ENCODE data around the gene PDP2.

Gene PDP2

DNA sequence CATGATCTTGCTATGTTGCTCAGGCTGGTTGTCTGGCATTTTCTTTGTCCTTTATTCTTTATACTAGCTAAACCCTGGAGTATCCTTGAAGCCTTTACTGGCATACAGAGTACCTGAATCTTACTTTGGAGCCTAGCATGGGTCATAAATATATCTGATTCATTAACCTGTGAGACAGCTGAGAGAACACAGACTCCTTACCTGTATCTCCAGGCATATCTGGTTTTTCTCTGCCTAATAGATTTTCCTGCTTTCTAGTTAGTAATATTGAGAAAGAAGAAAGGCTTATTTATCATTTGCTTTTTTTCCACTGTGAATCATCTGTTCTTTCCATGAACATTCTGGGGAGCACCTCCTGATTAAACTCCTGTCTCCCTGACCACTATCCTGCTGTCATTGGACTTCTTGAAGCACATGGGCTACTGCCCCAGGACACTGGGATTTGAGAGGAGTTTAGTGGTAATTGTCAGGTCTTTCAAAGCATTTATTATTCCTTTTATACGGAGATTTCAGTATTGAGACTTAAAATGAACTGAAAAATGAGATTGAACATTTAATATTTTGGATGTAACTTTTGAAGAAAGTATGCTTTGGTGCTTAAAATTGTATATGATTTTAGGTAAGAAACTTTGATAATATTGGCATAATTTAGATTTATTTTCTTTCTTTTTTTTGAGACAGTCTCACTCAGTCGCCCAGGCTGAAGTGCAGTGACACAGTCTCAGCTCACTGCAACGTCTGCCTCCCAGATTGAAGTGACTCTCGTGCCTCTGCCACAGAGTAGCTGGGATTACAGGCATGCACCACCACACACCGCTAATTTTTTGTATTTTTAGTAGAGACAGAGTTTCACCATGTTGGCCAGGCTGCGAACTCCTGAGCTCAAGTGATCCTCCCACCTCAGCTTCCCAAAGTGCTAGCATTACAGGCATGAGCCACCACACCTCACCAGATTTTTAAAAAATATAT, 8.6 kb downstream of the PDP2 start:
- Histone ChIP-seq H3K36me3 (ENCODE audit: insufficient read depth, low read length) (peaks cover 33% of the 10 kb centered on the region), H3K27ac (ENCODE audit: low read depth, low read length, poor library complexity, severe bottlenecking) (no peak overlapping the region), H3K27me3 (ENCODE audit: insufficient read depth, low read length) (no peaks in the 10 kb centered on the region), H3K9me3 (ENCODE audit: low read length) (no peaks in the 10 kb centered on the region), H3K9me2 (ENCODE audit: low read depth, low read length) (no peaks in the 10 kb centered on the region), H2AFZ (ENCODE audit: low read length) (no peak overlapping the region), H3K4me3 (ENCODE audit: low read depth, low read length, poor library complexity, severe bottlenecking) (no peak overlapping the region), H3F3A (ENCODE audit: insufficient read depth, low read length) (no peaks in the 10 kb centered on the region), H3K79me2 (ENCODE audit: insufficient read depth, low read length) (no peaks in the 10 kb centered on the region), H3K4me2 (ENCODE audit: low read length) (no peak overlapping the region), H4K20me1 (ENCODE audit: insufficient read depth, low read length) (no peaks in the 10 kb centered on the region), H3K9ac (ENCODE audit: low read length) (no peak overlapping the region), H3K4me1 (ENCODE audit: insufficient read depth, low read length, severe bottlenecking) (no peaks in the 10 kb centered on the region)
- TF ChIP-seq EZH2 (IDR thresholded peaks at IDR 0.05; ENCODE audit: borderline replicate concordance, low read length) = no peak
- TF ChIP-seq, protein P1, sequence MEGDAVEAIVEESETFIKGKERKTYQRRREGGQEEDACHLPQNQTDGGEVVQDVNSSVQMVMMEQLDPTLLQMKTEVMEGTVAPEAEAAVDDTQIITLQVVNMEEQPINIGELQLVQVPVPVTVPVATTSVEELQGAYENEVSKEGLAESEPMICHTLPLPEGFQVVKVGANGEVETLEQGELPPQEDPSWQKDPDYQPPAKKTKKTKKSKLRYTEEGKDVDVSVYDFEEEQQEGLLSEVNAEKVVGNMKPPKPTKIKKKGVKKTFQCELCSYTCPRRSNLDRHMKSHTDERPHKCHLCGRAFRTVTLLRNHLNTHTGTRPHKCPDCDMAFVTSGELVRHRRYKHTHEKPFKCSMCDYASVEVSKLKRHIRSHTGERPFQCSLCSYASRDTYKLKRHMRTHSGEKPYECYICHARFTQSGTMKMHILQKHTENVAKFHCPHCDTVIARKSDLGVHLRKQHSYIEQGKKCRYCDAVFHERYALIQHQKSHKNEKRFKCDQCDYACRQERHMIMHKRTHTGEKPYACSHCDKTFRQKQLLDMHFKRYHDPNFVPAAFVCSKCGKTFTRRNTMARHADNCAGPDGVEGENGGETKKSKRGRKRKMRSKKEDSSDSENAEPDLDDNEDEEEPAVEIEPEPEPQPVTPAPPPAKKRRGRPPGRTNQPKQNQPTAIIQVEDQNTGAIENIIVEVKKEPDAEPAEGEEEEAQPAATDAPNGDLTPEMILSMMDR (IDR thresholded peaks at IDR 0.05; ENCODE audit: low read length) = no peak

DNA sequence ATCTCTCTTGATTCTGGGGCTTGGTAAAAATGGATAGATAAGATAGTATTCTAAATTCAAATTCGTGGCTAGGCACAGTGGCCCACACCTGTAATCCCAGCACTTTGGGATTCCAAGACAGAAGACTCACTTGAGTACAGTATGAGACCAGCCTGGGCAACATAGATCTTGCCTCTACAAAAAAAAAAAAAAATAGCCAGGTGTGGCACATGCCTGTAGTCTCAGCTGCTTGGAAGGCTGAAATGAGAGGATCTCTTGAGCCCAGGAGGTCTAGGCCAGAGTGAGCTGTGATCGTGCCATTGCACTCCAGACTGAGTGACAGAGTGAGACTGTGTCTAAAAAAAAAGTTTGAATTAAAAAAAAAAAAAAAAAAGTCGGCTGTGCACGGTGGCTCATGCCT, 9.3 kb downstream of the PDP2 start:
- Histone ChIP-seq H3K9me2 (ENCODE audit: low read depth, low read length) (no peaks in the 10 kb centered on the region), H3K27ac (ENCODE audit: low read depth, low read length, poor library complexity, severe bottlenecking) (no peak overlapping the region), H3K4me3 (ENCODE audit: low read depth, low read length, poor library complexity, severe bottlenecking) (no peak overlapping the region), H3K4me1 (ENCODE audit: insufficient read depth, low read length, severe bottlenecking) (no peaks in the 10 kb centered on the region), H3K4me2 (ENCODE audit: low read length) (no peak overlapping the region), H3F3A (ENCODE audit: insufficient read depth, low read length) (no peaks in the 10 kb centered on the region), H3K9me3 (ENCODE audit: low read length) (no peaks in the 10 kb centered on the region), H3K36me3 (ENCODE audit: insufficient read depth, low read length) (peaks cover 27% of the 10 kb centered on the region), H3K79me2 (ENCODE audit: insufficient read depth, low read length) (no peaks in the 10 kb centered on the region), H3K27me3 (ENCODE audit: insufficient read depth, low read length) (no peaks in the 10 kb centered on the region), H2AFZ (ENCODE audit: low read length) (no peak overlapping the region), H3K9ac (ENCODE audit: low read length) (no peak overlapping the region), H4K20me1 (ENCODE audit: insufficient read depth, low read length) (no peaks in the 10 kb centered on the region)
- no peak for TF ChIP-seq EZH2 (IDR thresholded peaks at IDR 0.05; ENCODE audit: borderline replicate concordance, low read length)
- TF ChIP-seq, protein P1 (IDR thresholded peaks at IDR 0.05; ENCODE audit: low read length) = no peak

DNA sequence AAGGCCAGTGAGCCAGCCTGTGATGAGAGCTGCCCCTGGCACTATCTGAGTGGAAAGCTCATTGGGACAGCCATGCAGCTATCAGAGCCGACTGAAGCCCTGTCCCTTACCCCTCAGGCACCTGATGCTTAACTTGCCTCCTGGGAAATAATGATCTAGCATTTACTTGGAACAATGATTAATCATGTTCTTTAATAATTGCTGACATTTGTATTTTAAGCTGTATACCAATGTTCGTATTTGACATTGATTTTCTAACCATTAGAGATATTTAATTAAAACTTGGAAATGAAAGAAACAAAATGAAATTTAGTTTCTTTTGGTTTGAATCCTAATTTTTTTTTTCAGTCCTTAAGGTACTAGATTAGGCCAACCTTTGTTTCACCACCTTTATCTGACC, 10.5 kb downstream of the PDP2 start:
- H3K4me1 ChIP-seq (ENCODE audit: insufficient read depth, low read length, severe bottlenecking) = no peaks in the 10 kb centered on the region
- peaks cover 16% of the 10 kb centered on the region for H3K36me3 ChIP-seq (ENCODE audit: insufficient read depth, low read length)
- no peak overlapping the region for H3K4me3 ChIP-seq (ENCODE audit: low read depth, low read length, poor library complexity, severe bottlenecking)
- H3K27me3 ChIP-seq (ENCODE audit: insufficient read depth, low read length) = no peaks in the 10 kb centered on the region
- H3K9ac ChIP-seq (ENCODE audit: low read length) = no peak overlapping the region
- no peaks in the 10 kb centered on the region for H3K79me2 ChIP-seq (ENCODE audit: insufficient read depth, low read length)
- no peak overlapping the region for H2AFZ ChIP-seq (ENCODE audit: low read length)
- H3K9me2 ChIP-seq (ENCODE audit: low read depth, low read length) = no peaks in the 10 kb centered on the region
- no peaks in the 10 kb centered on the region for H4K20me1 ChIP-seq (ENCODE audit: insufficient read depth, low read length)
- H3F3A ChIP-seq (ENCODE audit: insufficient read depth, low read length) = no peaks in the 10 kb centered on the region
- no peak for TF ChIP-seq EZH2 (IDR thresholded peaks at IDR 0.05; ENCODE audit: borderline replicate concordance, low read length)
- TF ChIP-seq, protein P1 (IDR thresholded peaks at IDR 0.05; ENCODE audit: low read length) = no peak
- H3K27ac ChIP-seq (ENCODE audit: low read depth, low read length, poor library complexity, severe bottlenecking) = no peak overlapping the region
- no peak overlapping the region for H3K4me2 ChIP-seq (ENCODE audit: low read length)
- H3K9me3 ChIP-seq (ENCODE audit: low read length) = no peaks in the 10 kb centered on the region

Data from OCI-LY1 (cell line).